ENCODE measurements around the gene SP4. TPM values are rescaled to one million over a fixed set of nuclear protein-coding genes. Genes with fewer than 3 reads are reported as not detected.

Gene SP4
- polyA plus RNA-seq, 1 donor from 2014 or later: 12.6 TPM

DNA sequence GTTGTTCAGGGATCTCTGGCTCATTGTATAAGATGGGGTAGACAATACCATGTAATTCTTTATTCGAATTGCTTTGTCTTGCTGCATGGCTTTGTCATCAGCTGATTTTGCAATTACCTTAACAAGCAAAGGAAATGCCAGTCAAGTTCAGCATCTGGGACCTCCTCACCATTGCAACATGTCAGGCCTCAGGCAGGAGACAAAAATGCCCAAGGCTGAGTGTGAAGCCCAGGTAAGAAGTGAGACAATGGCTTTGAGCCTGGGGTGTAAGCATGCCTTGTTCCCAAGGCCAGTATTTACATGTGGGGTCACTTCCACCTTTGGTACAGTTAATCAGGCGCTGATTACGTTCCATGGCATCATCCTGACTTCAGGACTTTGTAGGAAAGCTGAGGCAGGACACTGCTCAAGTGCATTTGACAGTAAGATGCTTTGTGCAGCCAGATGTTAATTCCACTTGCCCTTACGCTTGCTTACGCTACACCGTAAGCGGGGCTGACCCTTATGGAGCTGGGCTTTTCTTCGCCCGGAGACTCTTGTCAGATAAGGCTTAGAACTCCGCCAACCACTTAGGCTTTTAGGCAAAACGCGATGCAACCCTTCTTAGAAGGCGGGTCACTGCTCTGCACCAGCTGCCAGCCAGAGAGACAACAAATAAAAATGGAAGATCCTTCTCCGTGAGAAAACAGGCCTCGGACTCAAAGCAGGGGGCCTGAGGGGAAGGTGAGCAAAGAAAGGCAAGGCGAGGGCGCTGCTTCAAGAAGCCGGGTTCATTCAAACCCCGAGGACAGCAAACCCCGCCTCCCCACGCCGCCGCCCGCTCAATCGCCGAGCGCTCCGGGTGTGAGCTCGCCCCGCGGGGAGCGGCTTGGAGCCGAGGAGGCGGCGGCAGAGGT is 1.3 kb upstream of the SP4 start:
- H3K4me1 Mint-ChIP-seq: peaks cover 28 to 38% (median 35%) of the 10 kb centered on the region in 3 donors
- peak overlapping the region; percentile 95 to 100 (median 99) for H3K4me3 Mint-ChIP-seq
- no peaks in the 10 kb centered on the region for H3K36me3 Mint-ChIP-seq
- H3K9me3 Mint-ChIP-seq: no peaks in the 10 kb centered on the region
- H3K27ac Mint-ChIP-seq: peak overlapping the region; percentile 90 to 100 (median 96)
- no peaks in the 10 kb centered on the region for H3K27me3 Mint-ChIP-seq

DNA sequence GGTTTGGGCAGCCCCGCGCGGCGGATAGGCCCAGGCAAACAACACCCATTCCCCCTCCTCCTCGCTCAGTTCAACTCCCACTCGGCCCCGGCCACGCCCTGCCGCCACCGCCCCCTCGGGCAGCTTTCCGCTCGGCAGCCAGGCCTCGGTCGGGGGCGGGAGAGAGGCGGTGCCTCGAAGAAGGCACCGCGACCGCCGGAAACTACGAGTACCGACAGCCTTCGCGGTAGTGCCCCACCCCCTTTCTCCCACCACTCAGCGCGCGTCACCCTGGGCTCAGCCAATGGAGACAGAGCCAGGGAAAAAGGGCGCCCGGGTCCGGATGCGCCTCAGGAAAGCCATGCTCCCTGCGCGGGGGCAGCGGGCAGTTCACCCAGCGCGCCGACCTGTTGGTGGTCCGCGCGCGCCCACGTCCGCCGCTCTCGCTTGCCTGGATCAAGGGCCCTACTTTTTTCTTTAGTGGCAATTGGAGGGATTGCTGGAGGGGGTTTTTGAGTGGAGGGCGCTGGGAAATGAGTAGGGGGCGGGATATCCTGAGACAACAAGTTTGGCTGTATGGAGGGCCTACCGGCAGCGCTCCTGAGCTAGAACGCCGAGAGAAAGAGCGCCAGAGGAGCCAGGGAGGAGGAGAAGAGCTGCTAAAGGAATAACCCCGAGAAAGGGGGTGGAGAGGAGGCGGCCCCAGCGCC is 557 bp upstream of the SP4 start:
- no peaks in the 10 kb centered on the region for H3K27me3 Mint-ChIP-seq
- peak overlapping the region; percentile 96 to 100 (median 99) for H3K27ac Mint-ChIP-seq
- H3K36me3 Mint-ChIP-seq: no peaks in the 10 kb centered on the region
- H3K9me3 Mint-ChIP-seq: no peaks in the 10 kb centered on the region
- peak overlapping the region; percentile 99 to 100 (median 99) for H3K4me3 Mint-ChIP-seq
- peaks cover 36 to 43% (median 39%) of the 10 kb centered on the region in 3 donors for H3K4me1 Mint-ChIP-seq

GRCh38 chr7:21428659-21428941 is 717 bp downstream of the SP4 start:
- H3K27me3 Mint-ChIP-seq: no peaks in the 10 kb centered on the region
- peaks cover 37 to 50% (median 50%) of the 10 kb centered on the region in 3 donors for H3K4me1 Mint-ChIP-seq

DNA sequence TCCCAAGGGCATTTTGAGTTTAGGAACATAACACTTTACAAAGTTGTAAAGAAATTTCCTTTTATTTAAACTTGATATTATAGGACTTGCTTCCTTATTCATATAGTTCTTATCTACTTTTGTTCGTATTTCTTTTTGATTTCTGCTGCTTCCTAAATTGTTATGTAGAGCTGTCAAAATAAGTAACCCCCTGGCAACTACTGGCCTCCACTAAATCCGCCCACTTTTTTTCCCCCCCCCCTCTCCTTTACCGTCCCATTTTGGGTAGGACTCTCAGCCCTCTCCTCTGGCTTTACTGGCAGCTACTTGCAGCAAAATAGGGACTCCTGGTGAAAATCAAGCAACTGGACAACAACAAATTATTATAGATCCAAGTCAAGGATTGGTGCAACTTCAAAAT is 1.1 kb downstream of the SP4 start:
- Mint-ChIP-seq H3K27me3 (no peaks in the 10 kb centered on the region), H3K4me3 (peak overlapping the region; percentile 97 to 100 (median 99)), H3K36me3 (peaks cover 7% of the 10 kb centered on the region), H3K27ac (peak overlapping the region; percentile 92 to 100 (median 96)), H3K4me1 (peaks cover 39 to 52% (median 51%) of the 10 kb centered on the region in 3 donors), H3K9me3 (no peaks in the 10 kb centered on the region)

More at GRCh38 chr7:21428659-21428941, 717 bp downstream of the SP4 start:
- Mint-ChIP-seq H3K4me3 (peak overlapping the region; percentile 97 to 100 (median 99)), H3K27ac (peak overlapping the region; percentile 96 to 100 (median 96)), H3K9me3 (no peaks in the 10 kb centered on the region), H3K36me3 (peaks cover 7% of the 10 kb centered on the region)

DNA sequence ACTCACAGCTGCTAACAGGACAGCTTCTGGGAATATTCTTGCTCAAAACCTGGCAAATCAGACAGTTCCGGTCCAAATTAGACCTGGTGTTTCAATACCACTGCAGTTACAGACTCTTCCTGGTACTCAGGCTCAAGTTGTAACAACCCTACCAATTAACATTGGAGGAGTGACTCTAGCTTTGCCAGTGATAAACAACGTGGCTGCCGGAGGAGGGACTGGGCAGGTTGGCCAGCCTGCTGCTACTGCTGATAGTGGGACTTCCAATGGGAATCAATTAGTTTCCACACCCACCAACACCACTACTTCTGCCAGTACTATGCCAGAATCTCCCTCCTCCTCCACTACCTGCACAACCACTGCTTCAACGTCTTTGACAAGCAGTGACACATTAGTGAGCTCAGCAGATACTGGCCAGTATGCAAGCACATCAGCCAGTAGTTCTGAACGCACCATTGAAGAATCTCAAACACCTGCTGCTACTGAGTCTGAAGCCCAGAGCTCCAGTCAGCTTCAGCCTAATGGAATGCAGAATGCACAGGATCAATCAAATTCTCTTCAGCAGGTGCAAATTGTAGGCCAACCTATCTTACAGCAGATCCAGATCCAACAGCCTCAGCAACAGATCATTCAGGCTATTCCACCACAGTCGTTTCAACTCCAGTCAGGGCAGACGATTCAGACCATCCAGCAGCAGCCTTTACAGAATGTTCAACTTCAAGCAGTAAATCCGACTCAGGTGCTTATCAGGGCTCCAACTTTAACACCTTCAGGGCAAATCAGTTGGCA is 2.1 kb downstream of the SP4 start:
- peak overlapping the region; percentile 97 to 100 (median 99) for H3K4me3 Mint-ChIP-seq
- no peaks in the 10 kb centered on the region for H3K9me3 Mint-ChIP-seq
- peak overlapping the region; percentile 47 to 100 (median 92) for H3K27ac Mint-ChIP-seq
- H3K36me3 Mint-ChIP-seq: peaks cover 9% of the 10 kb centered on the region
- H3K4me1 Mint-ChIP-seq: peaks cover 45 to 57% (median 54%) of the 10 kb centered on the region in 3 donors
- no peaks in the 10 kb centered on the region for H3K27me3 Mint-ChIP-seq

- Mint-ChIP-seq H3K27me3 (no peaks in the 10 kb centered on the region), H3K4me1 (peaks cover 47 to 59% (median 54%) of the 10 kb centered on the region in 3 donors), H3K4me3 (peak overlapping the region; percentile 86 to 100 (median 98)), H3K27ac (peak overlapping the region in 1 of 3 donors; percentile 100), H3K9me3 (no peaks in the 10 kb centered on the region), H3K36me3 (peaks cover 9% of the 10 kb centered on the region)
Measured at GRCh38 chr7:21430575-21430954, 2.7 kb downstream of the SP4 start.

DNA sequence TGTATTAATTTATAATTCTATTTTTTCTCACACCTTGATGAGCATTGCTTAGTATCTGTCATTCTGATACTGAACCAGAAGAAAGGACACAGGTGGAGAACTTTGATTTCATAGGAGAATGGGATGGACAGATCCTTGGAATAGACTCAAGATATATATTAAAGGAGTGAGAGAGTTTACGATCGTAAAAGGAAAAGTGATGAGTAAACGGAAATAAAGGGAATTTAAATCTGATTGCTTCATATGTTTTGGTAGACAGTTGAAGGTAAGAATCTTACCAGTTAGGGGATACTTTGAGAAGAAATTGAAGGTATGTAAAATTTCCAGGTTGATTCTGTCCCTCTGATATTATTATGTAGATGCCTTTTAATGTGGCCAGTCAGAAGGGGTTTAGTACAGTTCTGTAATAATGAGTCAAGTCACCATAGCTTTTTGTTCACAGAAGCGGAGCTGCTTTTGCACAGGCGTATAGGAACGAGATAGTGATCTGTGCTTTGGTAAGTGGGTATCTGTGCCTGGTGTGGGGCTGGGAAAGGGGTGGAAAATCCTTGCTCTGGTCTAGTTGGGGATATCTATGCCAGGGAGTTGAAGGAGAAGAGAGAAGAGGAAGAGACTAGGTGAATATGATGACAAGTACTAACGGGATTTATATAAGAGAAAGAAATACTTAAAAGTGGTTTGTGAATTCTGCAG is 15.4 kb downstream of the SP4 start:
- Mint-ChIP-seq H3K9me3 (no peaks in the 10 kb centered on the region), H3K4me1 (peaks cover 29 to 49% (median 29%) of the 10 kb centered on the region in 3 donors), H3K36me3 (peaks cover 13% of the 10 kb centered on the region), H3K27ac (no peak overlapping the region), H3K27me3 (no peaks in the 10 kb centered on the region), H3K4me3 (peak overlapping the region in 1 of 4 donors; percentile 9)

GRCh38 chr7:21448974-21449373 is 21.1 kb downstream of the SP4 start:
- peaks cover 16 to 25% (median 24%) of the 10 kb centered on the region in 3 donors for H3K4me1 Mint-ChIP-seq
- peaks cover 0 to 12% (median 6%) of the 10 kb centered on the region in 3 donors for H3K9me3 Mint-ChIP-seq
- H3K27ac Mint-ChIP-seq: peak overlapping the region in 1 of 3 donors; percentile 21
- no peaks in the 10 kb centered on the region for H3K27me3 Mint-ChIP-seq
- no peak overlapping the region for H3K4me3 Mint-ChIP-seq
- H3K36me3 Mint-ChIP-seq: peaks cover 20% of the 10 kb centered on the region

GRCh38 chr7:21450076-21450475 is 22.2 kb downstream of the SP4 start:
- Mint-ChIP-seq H3K9me3 (peaks cover 0 to 21% (median 7%) of the 10 kb centered on the region in 3 donors), H3K4me1 (peaks cover 10 to 25% (median 21%) of the 10 kb centered on the region in 3 donors), H3K27ac (no peak overlapping the region), H3K27me3 (no peaks in the 10 kb centered on the region), H3K4me3 (no peak overlapping the region), H3K36me3 (peaks cover 24% of the 10 kb centered on the region)

DNA sequence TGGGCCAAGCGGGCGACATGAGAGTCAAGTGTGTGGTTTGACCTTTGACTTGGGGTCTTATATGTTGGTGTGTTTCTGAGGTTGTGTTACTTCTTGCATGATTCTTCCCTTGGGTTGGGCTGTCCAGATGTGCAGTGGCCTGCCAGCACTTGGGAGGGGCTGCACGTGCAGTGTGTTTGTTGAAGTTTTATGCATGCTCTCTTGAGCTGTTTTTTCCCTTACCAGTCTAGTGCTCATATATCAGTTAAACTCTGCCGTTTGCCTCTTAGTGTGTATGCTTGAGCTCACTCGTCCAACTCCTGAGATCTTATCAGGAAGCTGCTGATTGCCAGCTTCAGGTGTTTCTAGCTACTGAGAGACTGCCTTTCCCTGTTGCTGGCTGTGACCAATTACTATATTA is 23.1 kb downstream of the SP4 start:
- Mint-ChIP-seq H3K9me3 (peaks cover 0 to 21% (median 7%) of the 10 kb centered on the region in 3 donors), H3K27me3 (no peaks in the 10 kb centered on the region), H3K36me3 (peaks cover 24% of the 10 kb centered on the region), H3K27ac (peak overlapping the region in 1 of 3 donors; percentile 47), H3K4me1 (peaks cover 10 to 25% (median 21%) of the 10 kb centered on the region in 3 donors), H3K4me3 (peak overlapping the region in 1 of 4 donors; percentile 72)

DNA sequence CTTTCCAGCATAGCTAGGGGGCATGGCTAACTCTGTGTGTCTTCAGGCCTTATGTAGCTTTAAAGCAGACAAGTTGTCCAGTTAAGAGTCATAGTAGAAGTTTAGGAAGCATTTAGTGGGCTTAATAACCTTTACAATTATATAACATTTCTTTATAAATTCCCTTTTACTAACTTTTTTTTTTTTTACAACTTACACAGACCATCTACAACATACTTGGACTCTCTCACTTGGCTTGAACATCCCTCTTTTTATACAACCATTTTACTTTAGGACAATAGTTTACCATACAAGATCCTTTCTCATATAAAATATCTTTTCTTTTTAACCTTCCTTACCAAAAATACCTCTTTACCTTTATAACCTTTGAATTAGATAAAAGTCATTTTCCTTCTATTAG is 26.3 kb downstream of the SP4 start:
- Mint-ChIP-seq H3K27ac (no peak overlapping the region), H3K4me3 (no peak overlapping the region), H3K4me1 (peaks cover 4 to 18% (median 9%) of the 10 kb centered on the region in 3 donors), H3K36me3 (peaks cover 21% of the 10 kb centered on the region), H3K9me3 (peaks cover 0 to 21% (median 8%) of the 10 kb centered on the region in 3 donors), H3K27me3 (no peaks in the 10 kb centered on the region)

DNA sequence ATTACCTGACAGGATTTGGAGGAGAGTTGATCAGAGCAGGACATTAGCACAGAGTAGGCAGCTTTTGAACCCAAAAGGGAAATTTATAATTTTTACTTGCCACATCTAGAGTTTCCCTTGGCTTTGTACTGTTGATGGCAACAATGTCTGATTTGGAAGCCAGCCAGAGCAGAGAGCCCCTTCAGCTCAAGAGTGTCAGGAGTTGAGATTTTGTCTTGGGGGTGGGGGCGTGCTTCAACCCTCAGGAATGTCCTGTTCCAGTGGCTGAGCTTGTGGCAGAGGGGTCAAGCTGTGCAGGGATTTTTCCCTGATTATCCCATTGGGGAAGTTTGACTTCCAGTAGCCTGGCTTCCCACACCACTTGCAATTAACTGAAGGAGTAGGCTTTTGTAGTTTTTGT is 27.0 kb downstream of the SP4 start:
- Mint-ChIP-seq H3K36me3 (peaks cover 27% of the 10 kb centered on the region), H3K4me3 (peak overlapping the region in 1 of 4 donors; percentile 65), H3K4me1 (peaks cover 8 to 17% (median 9%) of the 10 kb centered on the region in 3 donors), H3K27ac (no peak overlapping the region), H3K9me3 (peaks cover 0 to 22% (median 10%) of the 10 kb centered on the region in 3 donors), H3K27me3 (no peaks in the 10 kb centered on the region)

GRCh38 chr7:21461282-21461681 is 33.4 kb downstream of the SP4 start:
- Mint-ChIP-seq H3K27me3 (no peaks in the 10 kb centered on the region), H3K36me3 (peaks cover 12% of the 10 kb centered on the region), H3K27ac (no peak overlapping the region), H3K4me3 (no peak overlapping the region), H3K9me3 (peaks cover 0 to 6% (median 4%) of the 10 kb centered on the region in 3 donors), H3K4me1 (peaks cover 9 to 31% (median 25%) of the 10 kb centered on the region in 3 donors)

DNA sequence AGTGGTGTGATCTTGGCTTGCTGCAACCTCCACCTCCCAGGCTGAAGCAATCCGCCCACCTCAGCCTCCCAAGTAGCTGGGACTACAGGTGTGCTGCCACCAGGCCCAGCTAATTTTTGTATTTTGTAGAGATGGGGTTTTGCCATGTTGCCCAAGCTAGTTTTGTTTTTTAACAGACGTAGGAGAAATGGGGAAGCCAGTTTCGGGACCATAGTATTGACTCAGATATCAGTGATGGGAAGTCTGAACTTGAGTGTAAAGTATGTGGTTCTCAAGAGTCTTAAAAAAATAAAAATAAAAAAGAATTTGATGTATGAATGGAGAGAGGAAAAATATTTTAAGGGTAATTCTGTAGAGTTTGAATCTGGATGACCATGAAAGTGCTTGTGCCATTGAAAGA is 34.2 kb downstream of the SP4 start:
- Mint-ChIP-seq H3K27ac (peak overlapping the region in 2 of 3 donors; percentile 40 to 68), H3K4me1 (peaks cover 9 to 32% (median 30%) of the 10 kb centered on the region in 3 donors), H3K36me3 (peaks cover 12% of the 10 kb centered on the region), H3K27me3 (no peaks in the 10 kb centered on the region), H3K9me3 (peaks cover 0 to 6% (median 3%) of the 10 kb centered on the region in 3 donors), H3K4me3 (no peak overlapping the region)

Data from IgD-negative memory B cell (primary cell).